K562 (cell line): Measurements from ENCODE around the gene HCN4. TPM values are rescaled to one million over a fixed set of nuclear protein-coding genes. Genes with fewer than 3 reads are reported as not detected.

Source experiments
- ATF6 ChIP-seq: sonication (generic); formaldehyde crosslinking; IDR thresholded peaks from 2 replicates; pipeline ENCODE4 v1.4.0; 2020; ENCODE audit warnings: mild to moderate bottlenecking, missing genetic modification reagents
- CTCF ChIP-seq, 3 experiments: IDR thresholded peaks in 2 of 3; conservative IDR thresholded peaks in 1 of 3; 2 replicates each; pipeline ENCODE4 v1.5.1; 2011 to 2012; ENCODE audit warnings: low read length in 3 of 3, mild to moderate bottlenecking in 3 of 3, control low read depth in 2 of 3, improper control_type of control experiment in 1 of 3, inconsistent platforms in 1 of 3, low read depth in 1 of 3, mixed read lengths in 1 of 3, moderate library complexity in 1 of 3; ENCODE audit not compliant: insufficient read depth in 2 of 3
- CTCFL ChIP-seq: IDR thresholded peaks from 2 replicates; pipeline ENCODE4 v1.6.1; 2011; ENCODE audit warnings: borderline replicate concordance, low read depth, mild to moderate bottlenecking, moderate library complexity, low read length; ENCODE audit not compliant: insufficient read depth, poor library complexity, severe bottlenecking
- HDAC3 ChIP-seq: fragments of 450-650 bp; IDR thresholded peaks from 2 replicates; pipeline ENCODE4 v1.6.1; 2018; ENCODE audit warnings: borderline replicate concordance, mild to moderate bottlenecking, moderate library complexity; ENCODE audit not compliant: partially characterized antibody
- NR2C1 ChIP-seq, 2 experiments: fragments of 450-650 bp; IDR thresholded peaks; 2 replicates each; pipeline ENCODE4 v1.6.1; 2017; ENCODE audit warnings: mild to moderate bottlenecking in 2 of 2, antibody characterized with exemption in 1 of 2, inconsistent platforms in 1 of 2, missing compliant biosample characterization in 1 of 2, missing genetic modification characterization in 1 of 2
- ZC3H4 ChIP-seq: sonication (generic); formaldehyde crosslinking; IDR thresholded peaks from 2 replicates; pipeline ENCODE4 v1.9.0; 2021; ENCODE audit warnings: missing genetic modification reagents, borderline replicate concordance
- polyA plus RNA-seq, 8 experiments: library from polyadenylated mRNA; depleted of rRNA in 4 of 8; stranded (reverse) in 5 of 8; unstranded in 3 of 8; fragments of >200 nt; fragmentation: Nextera tagmentation in 2 of 8; fragmentation: Illumina TruSeq in 1 of 8; extraction: Ambion mirVana in 2 of 8; extraction: Trizol in 1 of 8; gene quantifications; 2 replicates each; pipeline versions ENCODE4 v1.2.1 to v1.2.3, GENCODE V29; 2011 to 2014; ENCODE audit warnings: inconsistent platforms in 1 of 8, missing spikeins in 1 of 8
- total RNA-seq, 7 experiments: library from RNA; depleted of rRNA in 6 of 7; stranded (reverse); fragments of >200 nt in 6 of 7; fragmentation: Illumina TruSeq in 2 of 7; extraction: Trizol in 2 of 7; gene quantifications; 2 replicates each; pipeline versions ENCODE4 v1.2.1 to v1.2.3, GENCODE V29; 2011 to 2021; ENCODE audit warnings: low replicate concordance in 1 of 7

HCN4 gene
- total and polyA plus RNA-seq, 9 of the 15 experiments (the other 6 are each of a cell fraction or from before 2014, with no cell fraction given), result not detected

- TF ChIP-seq ATF6 (CRISPR knock-in tag), result no peak
- no peak for TF ChIP-seq ZC3H4
- TF ChIP-seq CTCFL, result peak; percentile 47
- no peak for TF ChIP-seq NR2C1 (IDR thresholded peaks at IDR 0.05)
- no peak for TF ChIP-seq NR2C1 (tag; IDR thresholded peaks at IDR 0.05)
- TF ChIP-seq CTCF (IDR thresholded peaks at IDR 0.05 in 2 of 3, conservative IDR thresholded peaks at IDR 0.05 in 1 of 3; ENCODE audit: insufficient read depth in 2 of 3, low read depth in 1 of 3, low read length in 3 of 3), result peak; percentile 39 to 52 (median 50); a peak in 5 of 6 replicates
- no peak for TF ChIP-seq HDAC3
These were observed 43.4 kb downstream of the HCN4 start (continued) for GRCh38 chr15:73325191-73325861.
